Parathyroid adenoma (tissue), 2 donors: ENCODE data around the gene CAPRIN2.

Experiments used
- H2AFZ ChIP-seq: fragments of 300-600 bp; sonication (generic); one replicate; pipeline ENCODE4 v1.7.0; 2017; ENCODE audit warnings: antibody characterized with exemption, mild to moderate bottlenecking
- H3K27ac ChIP-seq: fragments of 300-600 bp; sonication (generic); one replicate; pipeline ENCODE4 v1.7.0; 2017
- H3K27me3 ChIP-seq: fragments of 300-600 bp; sonication (generic); one replicate; pipeline ENCODE4 v1.7.0; 2017; ENCODE audit warnings: low read length; ENCODE audit not compliant: control insufficient read depth, insufficient read depth
- H3K36me3 ChIP-seq: fragments of 300-600 bp; sonication (generic); one replicate; pipeline ENCODE4 v1.7.0; 2017; ENCODE audit warnings: low read length; ENCODE audit not compliant: control insufficient read depth, insufficient read depth
- H3K4me1 ChIP-seq: fragments of 300-600 bp; sonication (generic); one replicate; pipeline ENCODE4 v1.7.0; 2017; ENCODE audit warnings: control low read depth
- H3K4me2 ChIP-seq: fragments of 300-600 bp; sonication (generic); one replicate; pipeline ENCODE4 v1.7.0; 2017; ENCODE audit warnings: low read length
- H3K4me3 ChIP-seq: fragments of 300-600 bp; sonication (generic); one replicate; pipeline ENCODE4 v1.7.0; 2017; ENCODE audit warnings: low read depth, low read length
- H3K79me2 ChIP-seq: fragments of 300-600 bp; sonication (generic); one replicate; pipeline ENCODE4 v1.7.0; 2017; ENCODE audit warnings: control low read depth
- H3K9ac ChIP-seq: fragments of 300-600 bp; sonication (generic); one replicate; pipeline ENCODE4 v1.7.0; 2017; ENCODE audit warnings: mild to moderate bottlenecking
- H3K9me3 ChIP-seq: fragments of 300-600 bp; sonication (generic); one replicate; pipeline ENCODE4 v1.7.0; 2017; ENCODE audit warnings: low read length; ENCODE audit not compliant: control insufficient read depth
- CTCF ChIP-seq: fragments of 300-600 bp; sonication (generic); IDR thresholded peaks from one replicate; pipeline ENCODE4 v1.7.0; 2017; ENCODE audit warnings: antibody characterized with exemption, mild to moderate bottlenecking
- donor health status: primary hyperparathyroidism.

The CAPRIN2 gene

GRCh38 chr12:30792085-30792484 is 37.3 kb upstream of the CAPRIN2 start:
- H3K27ac ChIP-seq = no peak overlapping the region
- H3K27me3 ChIP-seq = no peaks in the 10 kb centered on the region
- no peaks in the 10 kb centered on the region for H3K9me3 ChIP-seq
- no peak overlapping the region for H2AFZ ChIP-seq
- no peak for TF ChIP-seq CTCF
- no peak overlapping the region for H3K9ac ChIP-seq
- H3K36me3 ChIP-seq = no peaks in the 10 kb centered on the region
- H3K4me3 ChIP-seq = no peak overlapping the region
- H3K4me1 ChIP-seq = no peaks in the 10 kb centered on the region
- no peak overlapping the region for H3K4me2 ChIP-seq
- no peaks in the 10 kb centered on the region for H3K79me2 ChIP-seq

GRCh38 chr12:30788754-30789153 is 34.0 kb upstream of the CAPRIN2 start:
- H3K27me3 ChIP-seq = no peaks in the 10 kb centered on the region
- no peak overlapping the region for H3K4me2 ChIP-seq
- no peaks in the 10 kb centered on the region for H3K79me2 ChIP-seq
- no peak overlapping the region for H2AFZ ChIP-seq
- H3K27ac ChIP-seq = no peak overlapping the region
- no peaks in the 10 kb centered on the region for H3K4me1 ChIP-seq
- H3K36me3 ChIP-seq = no peaks in the 10 kb centered on the region
- no peak overlapping the region for H3K4me3 ChIP-seq
- no peaks in the 10 kb centered on the region for H3K9me3 ChIP-seq
- no peak for TF ChIP-seq CTCF
- H3K9ac ChIP-seq = no peak overlapping the region

GRCh38 chr12:30785630-30786029 is 30.9 kb upstream of the CAPRIN2 start:
- H3K27me3 ChIP-seq = no peaks in the 10 kb centered on the region
- no peak overlapping the region for H2AFZ ChIP-seq
- no peak overlapping the region for H3K4me3 ChIP-seq
- no peaks in the 10 kb centered on the region for H3K9me3 ChIP-seq
- no peak overlapping the region for H3K9ac ChIP-seq
- H3K4me2 ChIP-seq = no peak overlapping the region
- H3K36me3 ChIP-seq = no peaks in the 10 kb centered on the region
- no peaks in the 10 kb centered on the region for H3K4me1 ChIP-seq
- TF ChIP-seq CTCF = no peak
- H3K79me2 ChIP-seq = no peaks in the 10 kb centered on the region
- H3K27ac ChIP-seq = no peak overlapping the region

GRCh38 chr12:30784508-30784907 is 29.8 kb upstream of the CAPRIN2 start:
- Histone ChIP-seq H2AFZ (no peak overlapping the region), H3K4me1 (no peaks in the 10 kb centered on the region), H3K36me3 (no peaks in the 10 kb centered on the region), H3K9me3 (no peaks in the 10 kb centered on the region), H3K79me2 (no peaks in the 10 kb centered on the region), H3K4me3 (no peak overlapping the region), H3K27me3 (no peaks in the 10 kb centered on the region), H3K9ac (no peak overlapping the region), H3K4me2 (no peak overlapping the region), H3K27ac (no peak overlapping the region)
- TF ChIP-seq CTCF = no peak

GRCh38 chr12:30783946-30784345 is 29.2 kb upstream of the CAPRIN2 start:
- H3K27me3 ChIP-seq = no peaks in the 10 kb centered on the region
- TF ChIP-seq CTCF = no peak
- no peak overlapping the region for H3K4me2 ChIP-seq
- H3K9me3 ChIP-seq = no peaks in the 10 kb centered on the region
- no peaks in the 10 kb centered on the region for H3K79me2 ChIP-seq
- H3K27ac ChIP-seq = no peak overlapping the region
- H3K4me3 ChIP-seq = no peak overlapping the region
- no peak overlapping the region for H3K9ac ChIP-seq
- no peaks in the 10 kb centered on the region for H3K4me1 ChIP-seq
- no peak overlapping the region for H2AFZ ChIP-seq
- H3K36me3 ChIP-seq = no peaks in the 10 kb centered on the region
